Kidney epithelial cell (primary cell): ENCODE results near the gene ZNF503. TPM values are rescaled to one million over a fixed set of nuclear protein-coding genes. Genes with fewer than 3 reads are reported as not detected.

Experiments used
- DNase-seq: peaks from one replicate; pipeline ENCODE4 v3.0.0-alpha.2; 2010; ENCODE audit warnings: low read depth
- H3K27me3 ChIP-seq: 2 replicates; pipeline ENCODE4 v1.6.0; 2011; ENCODE audit warnings: low read length; ENCODE audit not compliant: control insufficient read depth, insufficient read depth
- H3K36me3 ChIP-seq: 2 replicates; pipeline ENCODE4 v1.5.1; 2011; ENCODE audit warnings: low read length; ENCODE audit not compliant: control insufficient read depth, insufficient read depth
- H3K4me3 ChIP-seq: 2 replicates; pipeline ENCODE4 v1.5.1; 2011; ENCODE audit warnings: low read depth, mild to moderate bottlenecking, control low read depth, low read length
- total RNA-seq: library from RNA; depleted of rRNA; stranded (reverse); fragments of >200 nt; gene quantifications from 2 replicates; pipeline ENCODE4 v1.2.3, GENCODE V29; 2015
- TF ChIP-seq, protein P1 (sequence below): IDR thresholded peaks from 2 replicates; pipeline ENCODE4 v1.5.1; 2011; ENCODE audit warnings: mild to moderate bottlenecking, moderate library complexity, low read length, control low read depth, inconsistent platforms; ENCODE audit not compliant: insufficient read depth, poor library complexity, severe bottlenecking

The ZNF503 gene
- total RNA-seq, 1 donor from 2014 or later = 13.8 TPM

DNA sequence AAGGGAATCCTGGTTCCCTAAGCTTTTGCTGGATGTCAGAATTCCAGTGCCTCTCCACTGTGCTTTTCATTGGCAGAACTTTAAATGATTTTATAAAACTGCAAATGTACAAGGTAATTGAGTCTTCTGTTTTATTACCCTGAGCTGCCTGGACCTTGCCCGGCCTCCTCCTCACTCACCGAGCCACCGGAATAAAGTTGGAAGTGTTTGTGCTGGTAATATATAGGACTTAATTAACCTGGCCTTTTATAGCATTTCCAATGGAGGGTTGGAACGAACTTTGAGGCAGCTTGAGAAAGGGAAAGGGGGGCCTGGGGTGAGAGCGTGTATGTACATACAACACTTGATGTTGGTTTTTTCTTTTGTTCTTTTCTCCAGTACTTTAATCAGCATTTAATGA lies 43.4 kb downstream of the ZNF503 start:
- H3K27me3 ChIP-seq = no peaks in the 10 kb centered on the region
- H3K36me3 ChIP-seq = no peaks in the 10 kb centered on the region
- no peak for DNase-seq
- H3K4me3 ChIP-seq = no peak overlapping the region
- TF ChIP-seq, protein P1, sequence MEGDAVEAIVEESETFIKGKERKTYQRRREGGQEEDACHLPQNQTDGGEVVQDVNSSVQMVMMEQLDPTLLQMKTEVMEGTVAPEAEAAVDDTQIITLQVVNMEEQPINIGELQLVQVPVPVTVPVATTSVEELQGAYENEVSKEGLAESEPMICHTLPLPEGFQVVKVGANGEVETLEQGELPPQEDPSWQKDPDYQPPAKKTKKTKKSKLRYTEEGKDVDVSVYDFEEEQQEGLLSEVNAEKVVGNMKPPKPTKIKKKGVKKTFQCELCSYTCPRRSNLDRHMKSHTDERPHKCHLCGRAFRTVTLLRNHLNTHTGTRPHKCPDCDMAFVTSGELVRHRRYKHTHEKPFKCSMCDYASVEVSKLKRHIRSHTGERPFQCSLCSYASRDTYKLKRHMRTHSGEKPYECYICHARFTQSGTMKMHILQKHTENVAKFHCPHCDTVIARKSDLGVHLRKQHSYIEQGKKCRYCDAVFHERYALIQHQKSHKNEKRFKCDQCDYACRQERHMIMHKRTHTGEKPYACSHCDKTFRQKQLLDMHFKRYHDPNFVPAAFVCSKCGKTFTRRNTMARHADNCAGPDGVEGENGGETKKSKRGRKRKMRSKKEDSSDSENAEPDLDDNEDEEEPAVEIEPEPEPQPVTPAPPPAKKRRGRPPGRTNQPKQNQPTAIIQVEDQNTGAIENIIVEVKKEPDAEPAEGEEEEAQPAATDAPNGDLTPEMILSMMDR = no peak

DNA sequence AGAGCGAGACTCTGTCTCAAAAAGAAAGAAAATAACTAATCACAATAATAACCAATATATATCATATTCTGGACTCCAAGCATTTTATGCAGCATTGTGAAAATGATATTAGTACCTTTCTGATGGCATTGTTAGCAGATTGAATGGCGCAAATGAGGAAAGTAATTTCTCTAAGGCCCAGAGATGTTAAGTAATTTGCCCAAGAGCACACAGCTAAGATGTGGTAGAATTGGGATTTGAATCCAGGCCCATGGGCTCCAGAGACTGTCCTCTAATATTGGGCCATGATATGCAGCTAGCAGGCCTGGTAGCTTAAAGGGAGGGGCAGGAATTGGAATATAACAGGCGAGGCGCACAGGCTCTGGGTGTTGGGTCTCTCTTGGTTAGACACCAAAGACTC lies 44.1 kb downstream of the ZNF503 start:
- no peak for DNase-seq
- TF ChIP-seq, protein P1 = no peak
- Histone ChIP-seq H3K27me3 (no peaks in the 10 kb centered on the region), H3K4me3 (no peak overlapping the region), H3K36me3 (no peaks in the 10 kb centered on the region)

DNA sequence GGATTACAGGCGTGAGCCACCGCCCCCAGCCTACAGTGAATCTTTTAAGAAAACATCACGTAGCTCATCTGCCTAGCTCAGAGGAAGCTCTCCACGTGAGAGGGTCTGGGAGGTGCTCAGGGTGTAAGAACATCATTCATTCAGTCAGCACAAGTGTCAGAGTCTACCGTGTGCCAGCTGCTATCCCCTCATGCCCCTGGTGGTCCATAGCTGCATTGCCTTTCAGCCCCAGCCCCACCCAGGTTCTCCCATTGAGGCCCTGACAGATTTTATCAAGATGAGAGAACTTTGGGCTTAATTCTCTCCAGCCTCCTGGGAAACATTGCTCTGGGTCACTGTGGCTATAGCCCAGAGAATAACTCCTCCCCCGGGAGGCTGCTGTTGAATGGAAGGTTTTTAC lies 45.1 kb downstream of the ZNF503 start:
- H3K4me3 ChIP-seq = no peak overlapping the region
- H3K36me3 ChIP-seq = no peaks in the 10 kb centered on the region
- TF ChIP-seq, protein P1 = no peak
- H3K27me3 ChIP-seq = no peaks in the 10 kb centered on the region
- no peak for DNase-seq

- H3K4me3 ChIP-seq = no peak overlapping the region
- TF ChIP-seq, protein P1 = no peak
- DNase-seq = no peak
- H3K36me3 ChIP-seq = no peaks in the 10 kb centered on the region
- no peaks in the 10 kb centered on the region for H3K27me3 ChIP-seq
Observed at GRCh38 chr10:75355706-75356105, 45.9 kb downstream of the ZNF503 start.

DNA sequence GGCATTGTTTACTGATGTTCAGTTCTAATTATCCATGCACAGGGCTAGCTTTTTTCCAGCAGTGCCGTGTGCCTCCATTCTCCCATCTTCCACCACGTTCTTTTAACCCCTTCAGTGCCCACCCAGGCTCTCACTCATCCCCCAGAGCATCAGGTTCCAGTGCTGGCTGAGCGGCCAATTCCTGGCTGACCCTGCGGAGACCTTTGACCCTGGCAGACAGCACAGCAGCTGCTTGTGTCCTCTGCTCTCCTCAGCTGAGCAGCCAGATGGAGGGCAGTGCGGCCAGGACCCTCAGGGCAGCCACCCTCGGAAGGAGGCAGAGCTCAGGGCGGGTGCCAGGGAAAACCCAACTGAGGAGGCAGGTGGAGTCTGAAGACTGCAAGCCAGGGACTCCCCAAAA lies 48.4 kb downstream of the ZNF503 start:
- TF ChIP-seq, protein P1 = no peak

DNA sequence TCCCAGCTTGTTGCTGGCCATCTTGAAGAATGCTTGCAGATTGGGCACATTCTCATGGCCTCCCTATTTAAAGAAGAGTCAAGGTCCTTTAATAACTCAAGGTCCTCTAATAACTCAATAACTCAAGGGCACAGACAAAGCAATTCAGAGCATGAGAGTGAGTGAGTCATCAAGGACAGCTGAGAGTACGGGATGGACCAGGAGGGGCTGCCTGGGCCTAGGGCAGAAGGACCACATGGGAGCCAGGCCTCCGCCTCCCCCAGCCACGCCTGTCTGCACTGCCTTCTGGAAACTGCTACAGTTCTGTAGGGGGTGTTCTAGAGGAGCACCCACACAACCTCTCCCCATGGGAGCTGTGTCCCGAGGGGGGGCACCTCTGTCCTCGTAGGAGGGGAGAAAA lies 48.9 kb downstream of the ZNF503 start:
- Histone ChIP-seq H3K4me3 (no peak overlapping the region), H3K27me3 (no peaks in the 10 kb centered on the region), H3K36me3 (no peaks in the 10 kb centered on the region)
- DNase-seq = no peak
- TF ChIP-seq, protein P1 = no peak

More for the DNA sequence above, 48.4 kb downstream of the ZNF503 start:
- no peak overlapping the region for H3K4me3 ChIP-seq
- no peak for DNase-seq
- H3K27me3 ChIP-seq = no peaks in the 10 kb centered on the region
- no peaks in the 10 kb centered on the region for H3K36me3 ChIP-seq
